ENCODE data around the gene SOCS7. TPM values are rescaled to one million over a fixed set of nuclear protein-coding genes. Genes with fewer than 3 reads are reported as not detected.

SOCS7 gene
- total RNA-seq, 4 donors from 2014 or later: 3.0 to 20.1 (median 15.2) TPM

GRCh38 chr17:38419508-38419981, 67.9 kb downstream of the SOCS7 start:
- Histone ChIP-seq H3K4me3 (peak overlapping the region in 3 of 4 donors; percentile 31 to 43 (median 34)), H3K4me1 (peaks cover 14 to 50% (median 27%) of the 10 kb centered on the region in 4 donors), H3K36me3 (no peaks in the 10 kb centered on the region), H3K27me3 (peaks cover 69% of the 10 kb centered on the region), H3K27ac (peak overlapping the region in 3 of 4 donors; percentile 73 to 79 (median 73)), H3K9me3 (no peaks in the 10 kb centered on the region)
- no peak for TF ChIP-seq POLR2A (IDR thresholded peaks at IDR 0.05)
- intact Hi-C loops (cut with DNase I; ENCODE audit: low total_unique reads) (no loop called here), in situ Hi-C loops (cut with MboI; ENCODE audit: low pct_ligation_motif_present in 1 of 4, low pct_unique_long_range_greater_than_20kb in 1 of 4, low sequenced_read_pairs in 3 of 4) (loop anchor here in 1 of 4 donors (10.0 kb wide), 1 partner anchor 75 kb away; the partner anchor contains the start of gene GPR179)
- no peak for DNase-seq
- WGBS, 2 donors (ENCODE audit: low coverage in 1 of 2): 17% methylated on average over 10 of the region's 10 CpGs; no CpG with 5 or more reads in 1 of the 2 donors

- no peaks in the 10 kb centered on the region for H3K9me3 ChIP-seq
- in situ Hi-C loops (cut with MboI; ENCODE audit: low pct_ligation_motif_present in 1 of 4, low pct_unique_long_range_greater_than_20kb in 1 of 4, low sequenced_read_pairs in 3 of 4) (no loop called here), intact Hi-C loops (cut with DNase I; ENCODE audit: low total_unique reads) (loop anchor here (5.0 kb wide), 1 partner anchor 47 kb away; no protein-coding TSS in a partner anchor)
- DNase-seq: no peak
- H3K4me3 ChIP-seq: no peak overlapping the region
- no peaks in the 10 kb centered on the region for H3K36me3 ChIP-seq
- H3K27ac ChIP-seq: peak overlapping the region; percentile 59 to 79 (median 73)
- 49% methylated on average over 6 of the region's 6 CpGs; no CpG with 5 or more reads in 1 of the 2 donors for WGBS, 2 donors (ENCODE audit: low coverage in 1 of 2)
- TF ChIP-seq POLR2AphosphoS5 (IDR thresholded peaks at IDR 0.05): no peak
- TF ChIP-seq EP300 (IDR thresholded peaks at IDR 0.05; ENCODE audit: low read depth): no peak
- no peak for TF ChIP-seq CTCF (IDR thresholded peaks at IDR 0.05)
- TF ChIP-seq POLR2A (IDR thresholded peaks at IDR 0.05): no peak
- H3K4me1 ChIP-seq: peaks cover 6 to 43% (median 21%) of the 10 kb centered on the region in 4 donors
- peaks cover 63% of the 10 kb centered on the region for H3K27me3 ChIP-seq
Measured at GRCh38 chr17:38420518-38420917, 68.9 kb downstream of the SOCS7 start.

GRCh38 chr17:38421171-38421841, 69.7 kb downstream of the SOCS7 start:
- no peak for DNase-seq
- Histone ChIP-seq H3K27me3 (peaks cover 63% of the 10 kb centered on the region), H3K4me1 (peaks cover 6 to 46% (median 21%) of the 10 kb centered on the region in 4 donors), H3K9me3 (no peaks in the 10 kb centered on the region), H3K27ac (peak overlapping the region; percentile 59 to 79 (median 73)), H3K36me3 (no peaks in the 10 kb centered on the region), H3K4me3 (no peak overlapping the region)
- intact Hi-C loops (cut with DNase I; ENCODE audit: low total_unique reads): loop anchor here (5.0 kb wide), 1 partner anchor 46 kb away; no protein-coding TSS in a partner anchor
- TF ChIP-seq POLR2AphosphoS5 (IDR thresholded peaks at IDR 0.05): no peak
- 0 to 30% methylated on average over 2 to 14 of the region's 14 CpGs for WGBS, 2 donors (ENCODE audit: low coverage in 1 of 2)
- in situ Hi-C loops (cut with MboI; ENCODE audit: low pct_ligation_motif_present in 1 of 4, low pct_unique_long_range_greater_than_20kb in 1 of 4, low sequenced_read_pairs in 3 of 4): no loop called here

GRCh38 chr17:38421871-38422827, 70.5 kb downstream of the SOCS7 start:
- TF ChIP-seq CTCF (IDR thresholded peaks at IDR 0.05) (no peak), EP300 (IDR thresholded peaks at IDR 0.05; ENCODE audit: low read depth) (no peak), POLR2A (IDR thresholded peaks at IDR 0.05) (no peak), POLR2AphosphoS5 (IDR thresholded peaks at IDR 0.05) (no peak)
- Histone ChIP-seq H3K4me3 (no peak overlapping the region), H3K4me1 (peaks cover 7 to 51% (median 25%) of the 10 kb centered on the region in 4 donors), H3K9me3 (no peaks in the 10 kb centered on the region), H3K27ac (peak overlapping the region; percentile 59 to 79 (median 73)), H3K36me3 (no peaks in the 10 kb centered on the region), H3K27me3 (peaks cover 58% of the 10 kb centered on the region)
- intact Hi-C loops (cut with DNase I; ENCODE audit: low total_unique reads): loop anchor here (5.0 kb wide), 1 partner anchor 45 kb away; no protein-coding TSS in a partner anchor
- WGBS, 2 donors (ENCODE audit: low coverage in 1 of 2): 45 to 100% methylated on average over 1 to 17 of the region's 17 CpGs
- in situ Hi-C loops (cut with MboI; ENCODE audit: low pct_ligation_motif_present in 1 of 4, low pct_unique_long_range_greater_than_20kb in 1 of 4, low sequenced_read_pairs in 3 of 4): no loop called here
- no peak for DNase-seq

Measured in transverse colon (tissue), 4 donors.